H9 (cell line): ENCODE results near the gene RXFP3. TPM values are rescaled to one million over a fixed set of nuclear protein-coding genes. Genes with fewer than 3 reads are reported as not detected.
"Not testable (repeated sequence)": the region's sequence is repeated elsewhere in the genome, so short reads cannot be mapped to it uniquely, and the experiment has no call there.

Experiments used
- DNase-seq: peaks from one replicate; pipeline ENCODE4 v3.0.0-alpha.2; 2017
- H2AFZ ChIP-seq: one replicate; pipeline ENCODE4 v1.6.1; 2013; ENCODE audit warnings: mild to moderate bottlenecking, low read length, control low read depth, moderate library complexity
- H2AK5ac ChIP-seq: 2 replicates; pipeline ENCODE4 v1.6.1; 2013; ENCODE audit warnings: low read length, control low read depth, mixed read lengths; ENCODE audit not compliant: insufficient read length
- H2BK120ac ChIP-seq: one replicate; pipeline ENCODE4 v1.6.1; 2013; ENCODE audit warnings: low read depth, mild to moderate bottlenecking, low read length, control low read depth, inconsistent platforms; ENCODE audit not compliant: poor library complexity, severe bottlenecking
- H2BK12ac ChIP-seq: 2 replicates; pipeline ENCODE4 v1.6.1; 2013; ENCODE audit warnings: low read length, control low read depth, mixed read lengths, low read depth; ENCODE audit not compliant: insufficient read length
- H2BK15ac ChIP-seq: 2 replicates; pipeline ENCODE4 v1.6.1; 2013; ENCODE audit warnings: low read depth, low read length, control low read depth
- H2BK20ac ChIP-seq: one replicate; pipeline ENCODE4 v1.6.1; 2013; ENCODE audit warnings: low read depth, mild to moderate bottlenecking, low read length, control low read depth, inconsistent platforms; ENCODE audit not compliant: poor library complexity, severe bottlenecking
- H2BK5ac ChIP-seq: 2 replicates; pipeline ENCODE4 v1.6.1; 2013; ENCODE audit warnings: low read length, control low read depth, mixed read lengths; ENCODE audit not compliant: insufficient read length
- H3K14ac ChIP-seq: 2 replicates; pipeline ENCODE4 v1.6.1; 2013; ENCODE audit warnings: low read length, control low read depth; ENCODE audit not compliant: insufficient read depth
- H3K18ac ChIP-seq: 2 replicates; pipeline ENCODE4 v1.6.1; 2013; ENCODE audit warnings: low read depth, mild to moderate bottlenecking, mixed read lengths, low read length, control low read depth; ENCODE audit not compliant: insufficient read length
- H3K23ac ChIP-seq: 2 replicates; pipeline ENCODE4 v1.6.1; 2013; ENCODE audit warnings: low read length, control low read depth, mixed read lengths, low read depth; ENCODE audit not compliant: insufficient read length
- H3K23me2 ChIP-seq: 2 replicates; pipeline ENCODE4 v1.6.1; 2013; ENCODE audit warnings: low read depth, mild to moderate bottlenecking, mixed read lengths, low read length, control low read depth; ENCODE audit not compliant: insufficient read length, poor library complexity, severe bottlenecking
- H3K27ac ChIP-seq: 2 replicates; pipeline ENCODE4 v1.5.1; 2013; ENCODE audit warnings: low read length, control low read depth, mixed read lengths, low read depth; ENCODE audit not compliant: insufficient read length
- H3K27me3 ChIP-seq: 2 replicates; pipeline ENCODE4 v1.6.1; 2013; ENCODE audit warnings: low read length, control low read depth, inconsistent platforms; ENCODE audit not compliant: insufficient read depth
- H3K4ac ChIP-seq: 2 replicates; pipeline ENCODE4 v1.6.1; 2013; ENCODE audit warnings: low read depth, mild to moderate bottlenecking, control low read depth, inconsistent platforms, low read length, moderate library complexity
- H3K4me1 ChIP-seq: 2 replicates; pipeline ENCODE4 v1.6.1; 2013; ENCODE audit warnings: low read length, control low read depth, inconsistent platforms; ENCODE audit not compliant: insufficient read depth
- H3K4me2 ChIP-seq: 2 replicates; pipeline ENCODE4 v1.6.1; 2013; ENCODE audit warnings: low read length, control low read depth, mixed read lengths; ENCODE audit not compliant: insufficient read length, insufficient read depth
- H3K56ac ChIP-seq: 2 replicates; pipeline ENCODE4 v1.6.1; 2013; ENCODE audit warnings: low read depth, mild to moderate bottlenecking, mixed read lengths, low read length, control low read depth; ENCODE audit not compliant: insufficient read length
- H3K79me1 ChIP-seq: 2 replicates; pipeline ENCODE4 v1.6.1; 2013; ENCODE audit warnings: low read depth, mild to moderate bottlenecking, moderate library complexity, low read length, control low read depth, inconsistent platforms; ENCODE audit not compliant: insufficient read depth, poor library complexity, severe bottlenecking
- H3K79me2 ChIP-seq: 2 replicates; pipeline ENCODE4 v1.6.1; 2013; ENCODE audit warnings: low read length, control low read depth, inconsistent platforms; ENCODE audit not compliant: insufficient read depth
- H3K9ac ChIP-seq: 2 replicates; pipeline ENCODE4 v1.6.1; 2013; ENCODE audit warnings: low read length, control low read depth, mixed read lengths; ENCODE audit not compliant: insufficient read length; ENCODE audit errors: extremely low read depth
- H3K9me3 ChIP-seq: one replicate; pipeline ENCODE4 v1.6.1; 2013; ENCODE audit warnings: low read depth, low read length, inconsistent platforms; ENCODE audit not compliant: control insufficient read depth
- H3T11ph ChIP-seq: one replicate; pipeline ENCODE4 v1.6.1; 2013; ENCODE audit warnings: mild to moderate bottlenecking, low read length, control low read depth, inconsistent platforms
- H4K20me1 ChIP-seq: one replicate; pipeline ENCODE4 v1.6.1; 2013; ENCODE audit not compliant: control insufficient read depth, insufficient read length, insufficient read depth
- H4K5ac ChIP-seq: 2 replicates; pipeline ENCODE4 v1.6.1; 2013; ENCODE audit warnings: low read depth, mild to moderate bottlenecking, mixed read lengths, low read length, control low read depth; ENCODE audit not compliant: insufficient read length
- H4K8ac ChIP-seq: replicated peaks from 2 replicates; pipeline ENCODE4 v1.6.1; 2013; ENCODE audit warnings: low read length, control low read depth, mixed read lengths, low read depth; ENCODE audit not compliant: insufficient read length
- H4K91ac ChIP-seq: 2 replicates; pipeline ENCODE4 v1.6.1; 2013; ENCODE audit warnings: low read depth, mild to moderate bottlenecking, moderate library complexity, mixed read lengths, low read length, control low read depth; ENCODE audit not compliant: insufficient read length
- H3K27ac Mint-ChIP-seq, 3 experiments: 2 replicates in 2 of 3; 3 replicates in 1 of 3; pipeline ENCODE4 v1.8.0; 2020 to 2021; ENCODE audit warnings: mixed read lengths in 3 of 3, mild to moderate bottlenecking in 1 of 3, moderate library complexity in 1 of 3
- H3K27me3 Mint-ChIP-seq: 2 replicates; pipeline ENCODE4 v1.8.0; 2021; ENCODE audit warnings: low read depth, mild to moderate bottlenecking, moderate library complexity, mixed read lengths
- H3K36me3 Mint-ChIP-seq, 3 experiments: 2 replicates in 2 of 3; 3 replicates in 1 of 3; pipeline ENCODE4 v1.8.0; 2020 to 2021; ENCODE audit warnings: low read depth in 3 of 3, mixed read lengths in 3 of 3; ENCODE audit not compliant: insufficient read depth in 1 of 3
- H3K4me1 Mint-ChIP-seq, 2 experiments: 2 replicates each; pipeline ENCODE4 v1.8.0; 2020; ENCODE audit warnings: mixed read lengths in 2 of 2
- H3K4me3 Mint-ChIP-seq, 2 experiments: 2 replicates in 1 of 2; 3 replicates in 1 of 2; pipeline ENCODE4 v1.8.0; 2020 to 2021; ENCODE audit warnings: mild to moderate bottlenecking in 2 of 2, mixed read lengths in 2 of 2, moderate library complexity in 1 of 2
- H3K9me3 Mint-ChIP-seq, 2 experiments: 2 replicates in 1 of 2; 3 replicates in 1 of 2; pipeline ENCODE4 v1.8.0; 2020; ENCODE audit warnings: mild to moderate bottlenecking in 2 of 2, mixed read lengths in 2 of 2, moderate library complexity in 1 of 2
- WGBS: extraction: QIAGEN DNeasy Blood & Tissue Kit; methylation state at CpG from one replicate; pipeline ENCODE4 v1.1.7; 2013; ENCODE audit warnings: missing lambda C conversion rate, low lambda C conversion rate, mixed read lengths; ENCODE audit not compliant: insufficient read length; ENCODE audit errors: extremely low coverage; 5-methylcytosine and 5-hydroxymethylcytosine counted together
- total RNA-seq: library from RNA; stranded (reverse); gene quantifications from 2 replicates; pipeline ENCODE4 v1.2.1, GENCODE V29; 2021
- TF ChIP-seq, protein P1 (sequence below): fragments of 200-600 bp; sonication (generic); conservative IDR thresholded peaks from 3 replicates; pipeline ENCODE4 v1.8.0; 2021; ENCODE audit warnings: antibody characterized with exemption, mild to moderate bottlenecking

The RXFP3 gene
- total RNA-seq, 1 experiment from 2014 or later: not detected

DNA sequence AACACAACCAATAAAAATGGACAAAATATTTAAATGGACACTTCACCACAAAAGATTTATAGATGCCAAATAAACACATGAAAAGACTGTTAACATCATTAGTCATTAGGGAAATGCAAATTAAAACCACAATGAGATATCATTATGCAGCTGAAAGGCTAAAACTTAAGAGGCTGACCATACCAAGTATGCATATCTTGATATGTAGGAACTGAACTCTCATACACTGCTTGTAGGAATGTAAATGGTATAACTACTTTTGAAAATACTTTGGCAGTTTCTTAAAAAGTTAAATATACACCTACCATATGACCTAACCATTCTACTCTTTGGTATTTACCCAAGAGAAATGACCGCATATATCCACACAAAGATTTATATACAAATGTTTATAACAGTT is 30.8 kb upstream of the RXFP3 start:
- Histone ChIP-seq H3K23ac (no peak overlapping the region), H3K9ac (no peak overlapping the region), H3K27me3 (no peaks in the 10 kb centered on the region), H2BK12ac (no peak overlapping the region), H2AK5ac (no peak overlapping the region), H4K91ac (no peak overlapping the region), H3K79me1 (no peaks in the 10 kb centered on the region), H2BK5ac (no peak overlapping the region), H3K14ac (no peak overlapping the region), H3K4me2 (no peak overlapping the region), H2AFZ (no peak overlapping the region), H3K56ac (no peak overlapping the region), H3K4ac (no peak overlapping the region), H4K20me1 (no peaks in the 10 kb centered on the region), H4K5ac (no peak overlapping the region), H2BK20ac (no peak overlapping the region), H3K79me2 (no peaks in the 10 kb centered on the region), H4K8ac (no peak overlapping the region), H3K4me1 (no peaks in the 10 kb centered on the region), H3K23me2 (no peaks in the 10 kb centered on the region), H2BK15ac (no peak overlapping the region), H2BK120ac (no peak overlapping the region), H3K9me3 (peaks cover 7% of the 10 kb centered on the region), H3T11ph (no peak overlapping the region), H3K18ac (no peak overlapping the region), H3K27ac (no peak overlapping the region)
- Mint-ChIP-seq H3K27me3 (no peaks in the 10 kb centered on the region; the same call in 1 of the 2 replicates), H3K4me3 (no peak overlapping the region), H3K36me3 (peaks cover 11 to 38% (median 22%) of the 10 kb centered on the region in 3 experiments), H3K9me3 (peaks cover 33 to 35% of the 10 kb centered on the region in 2 experiments), H3K27ac (no peak overlapping the region), H3K4me1 (peaks cover 2 to 5% of the 10 kb centered on the region in 2 experiments; a peak in 1 of 4 replicates)
- TF ChIP-seq, protein P1, sequence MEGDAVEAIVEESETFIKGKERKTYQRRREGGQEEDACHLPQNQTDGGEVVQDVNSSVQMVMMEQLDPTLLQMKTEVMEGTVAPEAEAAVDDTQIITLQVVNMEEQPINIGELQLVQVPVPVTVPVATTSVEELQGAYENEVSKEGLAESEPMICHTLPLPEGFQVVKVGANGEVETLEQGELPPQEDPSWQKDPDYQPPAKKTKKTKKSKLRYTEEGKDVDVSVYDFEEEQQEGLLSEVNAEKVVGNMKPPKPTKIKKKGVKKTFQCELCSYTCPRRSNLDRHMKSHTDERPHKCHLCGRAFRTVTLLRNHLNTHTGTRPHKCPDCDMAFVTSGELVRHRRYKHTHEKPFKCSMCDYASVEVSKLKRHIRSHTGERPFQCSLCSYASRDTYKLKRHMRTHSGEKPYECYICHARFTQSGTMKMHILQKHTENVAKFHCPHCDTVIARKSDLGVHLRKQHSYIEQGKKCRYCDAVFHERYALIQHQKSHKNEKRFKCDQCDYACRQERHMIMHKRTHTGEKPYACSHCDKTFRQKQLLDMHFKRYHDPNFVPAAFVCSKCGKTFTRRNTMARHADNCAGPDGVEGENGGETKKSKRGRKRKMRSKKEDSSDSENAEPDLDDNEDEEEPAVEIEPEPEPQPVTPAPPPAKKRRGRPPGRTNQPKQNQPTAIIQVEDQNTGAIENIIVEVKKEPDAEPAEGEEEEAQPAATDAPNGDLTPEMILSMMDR: no peak
- no CpG with 5 or more reads among the region's 1 CpG for WGBS
- no peak for DNase-seq

DNA sequence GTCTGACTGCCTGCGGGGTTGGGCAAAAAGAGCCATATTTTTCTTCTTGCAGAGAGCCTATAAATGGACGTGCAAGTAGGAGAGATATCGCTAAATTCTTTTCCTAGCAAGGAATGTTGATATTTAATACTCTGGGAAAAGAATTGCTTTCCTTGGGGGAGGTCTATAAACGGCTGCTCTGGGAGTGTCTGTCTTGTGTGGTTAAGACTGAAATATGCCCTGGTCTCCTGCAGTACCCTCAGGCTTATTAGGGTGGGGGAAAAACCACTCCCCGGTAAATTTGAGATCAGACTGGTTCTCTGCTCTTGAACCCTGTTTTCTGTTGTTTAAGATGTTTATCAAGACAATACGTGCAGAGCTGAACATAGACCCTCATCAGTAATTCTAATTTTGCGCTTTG is 29.9 kb upstream of the RXFP3 start:
- not testable (repeated sequence) for H3K4ac ChIP-seq, H4K8ac ChIP-seq, H3K4me1 Mint-ChIP-seq, H2AFZ ChIP-seq, H2BK12ac ChIP-seq, H3K14ac ChIP-seq, H3T11ph ChIP-seq, H3K79me2 ChIP-seq, H3K27me3 Mint-ChIP-seq, H3K23me2 ChIP-seq, H2BK15ac ChIP-seq, H4K91ac ChIP-seq, H3K9ac ChIP-seq, H3K79me1 ChIP-seq, H4K5ac ChIP-seq, H2BK20ac ChIP-seq, H4K20me1 ChIP-seq, H3K27ac Mint-ChIP-seq, H3K18ac ChIP-seq, H3K23ac ChIP-seq, H3K56ac ChIP-seq, DNase-seq, H2AK5ac ChIP-seq, H3K27ac ChIP-seq, H3K27me3 ChIP-seq, H3K4me1 ChIP-seq, H2BK120ac ChIP-seq, H3K4me2 ChIP-seq, H2BK5ac ChIP-seq, H3K4me3 Mint-ChIP-seq, H3K9me3 ChIP-seq
- peaks cover 11 to 37% (median 22%) of the 10 kb centered on the region in 3 experiments for H3K36me3 Mint-ChIP-seq
- no CpG with 5 or more reads among the region's 7 CpGs for WGBS
- peaks cover 33 to 35% of the 10 kb centered on the region in 2 experiments for H3K9me3 Mint-ChIP-seq
